Karpas-422 (cell line): ENCODE data around the gene DDIT3. TPM values are rescaled to one million over a fixed set of nuclear protein-coding genes. Genes with fewer than 3 reads are reported as not detected.
"Not testable (repeated sequence)": the region's sequence is repeated elsewhere in the genome, so short reads cannot be mapped to it uniquely, and the experiment has no call there.

Experiments used
- DNase-seq: peaks from one replicate; pipeline ENCODE4 v3.0.0-alpha.2; 2015
- H2AFZ ChIP-seq: fragments of 200-600 bp; sonication (generic); 2 replicates; pipeline ENCODE4 v1.6.1; 2014; ENCODE audit warnings: antibody characterized with exemption, low read length, mixed read lengths
- H3K27ac ChIP-seq: fragments of 200-600 bp; sonication (generic); 2 replicates; pipeline ENCODE4 v1.5.1; 2014; ENCODE audit warnings: mild to moderate bottlenecking, low read length, moderate library complexity
- H3K27me3 ChIP-seq: fragments of 200-600 bp; sonication (generic); 2 replicates; pipeline ENCODE4 v1.6.1; 2014; ENCODE audit warnings: low read length, mixed read lengths
- H3K36me3 ChIP-seq: fragments of 200-600 bp; sonication (generic); 2 replicates; pipeline ENCODE4 v1.6.1; 2014; ENCODE audit warnings: low read length, mixed read lengths; ENCODE audit not compliant: insufficient read depth
- H3K4me1 ChIP-seq: fragments of 200-600 bp; sonication (generic); 2 replicates; pipeline ENCODE4 v1.6.1; 2014; ENCODE audit warnings: mild to moderate bottlenecking, low read length, mixed read lengths
- H3K4me2 ChIP-seq: fragments of 200-600 bp; sonication (generic); 2 replicates; pipeline ENCODE4 v1.6.1; 2014; ENCODE audit warnings: low read length, low read depth, mild to moderate bottlenecking; ENCODE audit not compliant: poor library complexity, severe bottlenecking
- H3K4me3 ChIP-seq: fragments of 200-600 bp; sonication (generic); 2 replicates; pipeline ENCODE4 v1.5.1; 2014; ENCODE audit warnings: mild to moderate bottlenecking, antibody characterized with exemption, low read length, mixed read lengths
- H3K79me2 ChIP-seq: fragments of 200-600 bp; sonication (generic); 2 replicates; pipeline ENCODE4 v1.6.1; 2014; ENCODE audit warnings: mild to moderate bottlenecking, low read length, mixed read lengths
- H3K9ac ChIP-seq: fragments of 200-600 bp; sonication (generic); 2 replicates; pipeline ENCODE4 v1.6.0; 2014; ENCODE audit warnings: low read length
- H3K9me2 ChIP-seq: fragments of 200-600 bp; sonication (generic), shearing (Covaris generic); replicated peaks from 2 replicates; pipeline ENCODE4 v1.6.0; 2014; ENCODE audit warnings: mild to moderate bottlenecking, low read length, moderate library complexity; ENCODE audit not compliant: insufficient read depth
- H3K9me3 ChIP-seq: fragments of 300-700, 200-600 bp; sonication (generic); 2 replicates; pipeline ENCODE4 v1.6.1; 2014; ENCODE audit warnings: low read length, mixed read lengths
- H4K20me1 ChIP-seq: fragments of 200-600 bp; sonication (generic); 2 replicates; pipeline ENCODE4 v1.6.1; 2014; ENCODE audit warnings: mild to moderate bottlenecking, antibody characterized with exemption, low read length, low read depth; ENCODE audit not compliant: insufficient read depth
- total RNA-seq: library from RNA; depleted of rRNA; stranded (reverse); fragments of >200 nt; shearing (Covaris generic); gene quantifications from 2 replicates; pipeline ENCODE4 v1.2.3, GENCODE V29; 2014; ENCODE audit warnings: low replicate concordance

DDIT3 gene
- total RNA-seq, 1 experiment from 2014 or later = 54.3 TPM

DNA sequence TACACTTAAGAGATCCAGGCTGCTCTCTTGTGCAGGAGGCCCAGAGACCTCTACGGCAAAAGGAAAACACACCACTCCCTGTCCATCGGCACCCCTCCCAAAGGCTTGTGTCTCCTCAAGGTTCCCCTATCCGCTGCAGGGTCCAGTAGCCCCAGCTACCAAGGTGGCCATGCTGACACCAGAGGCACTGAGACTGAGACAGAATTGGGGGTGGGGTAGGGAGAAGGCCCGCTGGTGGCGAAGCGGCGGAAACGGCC lies 590 bp downstream of the DDIT3 start:
- no peak overlapping the region for H2AFZ ChIP-seq
- peak overlapping the region; percentile 81 for H3K27ac ChIP-seq
- H3K4me2 ChIP-seq = peak overlapping the region; percentile 69
- H3K4me1 ChIP-seq = peaks cover 45% of the 10 kb centered on the region
- peak overlapping the region; percentile 84 for H3K9ac ChIP-seq
- peaks cover 33% of the 10 kb centered on the region for H3K36me3 ChIP-seq
- peak; percentile 68 for DNase-seq
- peaks cover 39% of the 10 kb centered on the region; the same call in 1 of the 2 replicates for H4K20me1 ChIP-seq
- no peaks in the 10 kb centered on the region for H3K9me3 ChIP-seq
- no peaks in the 10 kb centered on the region for H3K27me3 ChIP-seq
- no peaks in the 10 kb centered on the region for H3K9me2 ChIP-seq
- peaks cover 49% of the 10 kb centered on the region for H3K79me2 ChIP-seq
- H3K4me3 ChIP-seq = peak overlapping the region; percentile 83

DNA sequence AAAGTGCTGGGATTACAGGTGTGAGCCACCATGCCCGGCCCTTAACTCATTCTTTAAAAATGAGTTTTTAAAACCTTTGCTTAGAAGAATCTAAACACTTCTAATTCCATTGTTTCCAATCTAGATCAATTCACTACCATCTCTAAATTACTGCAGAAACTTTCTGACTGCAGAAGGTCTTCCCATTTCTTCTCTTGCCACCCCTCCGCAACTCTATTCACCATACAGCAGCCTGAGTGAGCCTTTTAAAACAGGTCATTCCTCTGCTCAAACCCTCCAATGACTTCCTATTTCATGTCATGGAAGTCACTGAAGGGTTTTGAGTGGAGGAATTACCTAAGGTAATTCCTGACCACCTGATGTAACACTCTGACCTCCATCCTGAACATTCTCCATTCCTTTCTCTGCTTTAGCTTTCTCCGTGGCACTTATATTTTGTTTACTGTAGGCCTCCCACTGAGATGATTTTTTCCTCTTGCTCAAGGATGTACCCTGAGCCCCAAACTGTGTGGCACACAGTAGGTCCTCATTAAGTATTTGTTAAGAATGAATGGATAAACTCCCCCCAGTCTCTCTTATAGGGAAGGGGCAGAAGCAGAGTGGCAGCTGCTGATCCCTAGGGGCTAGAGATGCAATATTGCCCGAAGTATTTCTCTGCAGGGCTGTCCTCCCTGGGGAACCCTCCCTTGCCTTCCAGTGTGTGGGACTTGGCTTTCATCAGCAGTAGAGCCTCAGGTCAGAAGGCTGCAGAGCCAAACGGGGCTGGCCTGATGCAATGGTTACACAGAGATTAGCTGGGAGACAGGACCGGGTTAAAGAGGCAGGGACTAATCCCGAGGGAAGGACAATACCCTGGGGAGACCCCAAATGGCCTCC lies 1.2 kb downstream of the DDIT3 start:
- peaks cover 44% of the 10 kb centered on the region for H3K79me2 ChIP-seq
- no peaks in the 10 kb centered on the region for H3K27me3 ChIP-seq
- no peak overlapping the region for H2AFZ ChIP-seq
- H4K20me1 ChIP-seq = peaks cover 35% of the 10 kb centered on the region; the same call in 1 of the 2 replicates
- peak overlapping the region; percentile 69 for H3K4me2 ChIP-seq
- peak overlapping the region; percentile 83 for H3K4me3 ChIP-seq
- H3K4me1 ChIP-seq = peaks cover 40% of the 10 kb centered on the region
- no peaks in the 10 kb centered on the region for H3K9me2 ChIP-seq
- peak overlapping the region; percentile 84 for H3K9ac ChIP-seq
- H3K9me3 ChIP-seq = no peaks in the 10 kb centered on the region
- H3K27ac ChIP-seq = peak overlapping the region; percentile 81
- DNase-seq = peak; percentile 80
- peaks cover 38% of the 10 kb centered on the region for H3K36me3 ChIP-seq

DNA sequence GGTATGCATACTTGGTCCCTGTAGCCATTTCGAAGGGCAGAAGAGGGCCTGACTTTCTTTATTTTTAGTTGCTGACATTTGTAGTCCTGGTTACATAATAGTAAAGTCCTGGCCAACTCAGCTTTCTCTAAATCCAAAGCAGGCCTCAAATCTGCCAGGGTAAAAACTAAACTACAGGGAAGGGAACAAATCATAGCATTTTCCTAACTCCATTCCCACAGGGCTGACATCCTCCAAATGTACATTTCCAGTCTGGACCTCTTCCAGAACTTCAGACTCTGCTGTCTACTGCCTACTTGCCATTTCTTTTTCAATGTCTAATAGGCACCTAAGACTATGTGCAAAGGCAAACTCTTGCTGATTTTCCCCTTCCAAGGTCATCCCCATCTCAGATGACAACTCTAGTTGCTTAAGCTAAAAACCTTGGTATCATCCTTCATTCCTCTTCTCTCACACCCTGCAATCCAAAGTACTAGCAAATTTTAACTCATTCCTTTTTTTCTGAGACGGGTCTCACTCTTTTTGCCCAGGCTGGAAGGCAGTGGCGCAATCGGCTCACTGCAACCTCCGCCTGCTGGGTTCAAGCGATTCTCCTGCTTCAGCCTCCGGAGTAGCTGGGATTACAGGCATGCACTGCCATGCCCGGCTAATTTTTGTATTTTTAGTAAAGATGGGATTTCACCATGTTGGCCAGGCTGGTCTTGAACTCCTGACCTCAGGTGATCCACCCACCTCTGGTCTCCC lies 2.0 kb downstream of the DDIT3 start:
- Histone ChIP-seq H3K27me3 (no peaks in the 10 kb centered on the region), H2AFZ (no peak overlapping the region), H3K9me2 (no peaks in the 10 kb centered on the region), H3K9ac (peak overlapping the region; percentile 84; the same call in 1 of the 2 replicates), H3K9me3 (no peaks in the 10 kb centered on the region), H4K20me1 (peaks cover 30% of the 10 kb centered on the region; the same call in 1 of the 2 replicates), H3K36me3 (peaks cover 41% of the 10 kb centered on the region), H3K4me3 (peak overlapping the region; percentile 83), H3K4me2 (peak overlapping the region; percentile 69), H3K79me2 (peaks cover 36% of the 10 kb centered on the region), H3K4me1 (peaks cover 32% of the 10 kb centered on the region), H3K27ac (peak overlapping the region; percentile 81; the same call in 1 of the 2 replicates)
- no peak for DNase-seq

DNA sequence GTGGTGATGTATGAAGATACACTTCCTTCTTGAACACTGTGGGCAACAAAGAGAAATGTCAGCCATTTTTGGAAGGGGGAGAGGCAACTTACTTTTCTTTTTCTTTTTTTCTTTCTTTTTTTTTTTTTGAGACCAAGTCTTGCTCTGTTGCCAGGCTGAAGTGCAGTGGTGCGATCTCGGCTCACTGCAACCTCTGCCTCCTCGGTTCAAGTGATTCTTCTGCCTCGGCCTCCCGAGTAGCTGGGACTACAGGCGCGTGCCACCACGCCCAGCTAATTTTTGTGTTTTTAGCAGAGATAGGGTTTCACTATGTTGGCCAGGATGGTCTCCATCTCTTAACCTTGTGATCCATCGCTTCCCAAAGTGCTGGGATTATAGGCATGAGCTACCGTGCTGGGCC lies 2.6 kb downstream of the DDIT3 start:
- H4K20me1 ChIP-seq = peaks cover 28% of the 10 kb centered on the region; the same call in 1 of the 2 replicates
- H3K9ac ChIP-seq, H3K4me2 ChIP-seq, H3K4me3 ChIP-seq, H3K27ac ChIP-seq, DNase-seq, H3K9me2 ChIP-seq, H2AFZ ChIP-seq, H3K27me3 ChIP-seq, H3K9me3 ChIP-seq: not testable (repeated sequence)
- peaks cover 47% of the 10 kb centered on the region for H3K36me3 ChIP-seq
- peaks cover 30% of the 10 kb centered on the region for H3K4me1 ChIP-seq
- H3K79me2 ChIP-seq = peaks cover 32% of the 10 kb centered on the region

DNA sequence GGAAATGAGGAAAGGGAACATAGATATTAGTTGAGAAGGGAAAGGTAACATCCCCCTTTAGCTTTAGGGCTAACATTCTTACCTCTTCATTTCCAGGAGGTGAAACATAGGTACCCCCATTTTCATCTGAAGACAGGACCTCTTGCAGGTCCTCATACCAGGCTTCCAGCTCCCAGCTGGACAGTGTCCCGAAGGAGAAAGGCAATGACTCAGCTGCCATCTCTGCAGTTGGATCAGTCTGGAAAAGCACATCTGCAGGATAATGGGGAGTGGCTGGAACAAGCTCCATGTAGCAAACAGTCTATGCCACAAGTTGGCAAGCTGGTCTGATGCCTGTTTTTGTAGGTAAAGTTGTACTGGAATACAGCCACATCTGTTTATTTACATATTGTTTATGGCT lies 3.1 kb downstream of the DDIT3 start:
- Histone ChIP-seq H3K27me3 (no peaks in the 10 kb centered on the region), H2AFZ (no peak overlapping the region), H3K4me2 (no peak overlapping the region), H3K9me3 (no peaks in the 10 kb centered on the region), H4K20me1 (peaks cover 28% of the 10 kb centered on the region; the same call in 1 of the 2 replicates), H3K36me3 (peaks cover 52% of the 10 kb centered on the region), H3K9ac (no peak overlapping the region), H3K4me3 (no peak overlapping the region), H3K79me2 (peaks cover 32% of the 10 kb centered on the region), H3K9me2 (no peaks in the 10 kb centered on the region), H3K4me1 (peaks cover 28% of the 10 kb centered on the region), H3K27ac (no peak overlapping the region)
- DNase-seq = no peak

DNA sequence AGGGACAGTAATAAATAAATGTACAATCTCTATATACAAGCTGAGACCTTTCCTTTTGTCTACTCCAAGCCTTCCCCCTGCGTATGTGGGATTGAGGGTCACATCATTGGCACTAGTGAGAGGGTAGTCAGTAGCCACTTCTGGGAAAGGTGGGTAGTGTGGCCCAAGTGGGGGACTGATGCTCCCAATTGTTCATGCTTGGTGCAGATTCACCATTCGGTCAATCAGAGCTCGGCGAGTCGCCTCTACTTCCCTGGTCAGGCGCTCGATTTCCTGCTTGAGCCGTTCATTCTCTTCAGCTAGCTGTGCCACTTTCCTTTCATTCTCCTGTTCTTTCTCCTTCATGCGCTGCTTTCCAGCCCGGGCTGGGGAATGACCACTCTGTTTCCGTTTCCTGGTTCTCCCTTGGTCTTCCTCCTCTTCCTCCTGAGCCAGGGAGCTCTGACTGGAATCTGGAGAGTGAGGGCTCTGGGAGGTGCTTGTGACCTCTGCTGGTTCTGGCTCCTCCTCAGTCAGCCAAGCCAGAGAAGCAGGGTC lies 3.6 kb downstream of the DDIT3 start:
- H3K9me3 ChIP-seq = no peaks in the 10 kb centered on the region
- H3K79me2 ChIP-seq = peaks cover 32% of the 10 kb centered on the region
- no peak overlapping the region for H3K9ac ChIP-seq
- H2AFZ ChIP-seq = no peak overlapping the region
- H3K36me3 ChIP-seq = peaks cover 57% of the 10 kb centered on the region
- no peak overlapping the region for H3K4me2 ChIP-seq
- no peak overlapping the region for H3K4me3 ChIP-seq
- H3K27ac ChIP-seq = no peak overlapping the region
- H3K9me2 ChIP-seq = no peaks in the 10 kb centered on the region
- DNase-seq = no peak
- peaks cover 23% of the 10 kb centered on the region for H3K4me1 ChIP-seq
- H3K27me3 ChIP-seq = no peaks in the 10 kb centered on the region
- peaks cover 28% of the 10 kb centered on the region; the same call in 1 of the 2 replicates for H4K20me1 ChIP-seq

DNA sequence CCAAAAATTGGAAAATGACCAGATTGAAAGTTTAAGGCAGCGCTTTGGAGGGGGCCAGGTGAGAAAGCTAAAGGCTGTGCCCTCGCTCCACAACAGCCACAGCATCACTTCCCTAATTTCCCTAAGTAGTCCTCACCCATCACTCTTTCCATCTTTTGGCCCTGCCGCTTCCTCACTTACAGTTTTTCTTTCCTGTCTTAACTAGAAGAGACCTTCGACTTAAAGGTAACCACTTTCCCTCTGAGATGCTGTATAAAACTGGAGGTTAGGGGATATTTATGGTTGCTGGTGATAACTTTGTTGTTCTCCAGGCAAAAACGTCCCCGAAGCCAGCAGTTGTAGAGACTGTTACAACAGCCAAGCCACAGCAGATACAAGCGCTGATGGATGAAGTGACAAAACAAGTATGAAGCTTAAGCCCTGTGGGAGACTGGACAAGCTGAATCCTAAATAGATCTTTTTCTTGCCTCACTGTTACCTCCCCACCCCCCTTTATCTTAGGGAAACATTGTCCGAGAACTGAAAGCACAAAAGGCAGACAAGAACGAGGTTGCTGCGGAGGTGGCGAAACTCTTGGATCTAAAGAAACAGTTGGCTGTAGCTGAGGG lies 4.3 kb downstream of the DDIT3 start:
- no peaks in the 10 kb centered on the region for H3K9me2 ChIP-seq
- H3K4me3 ChIP-seq = no peak overlapping the region
- peaks cover 17% of the 10 kb centered on the region for H3K4me1 ChIP-seq
- H3K4me2 ChIP-seq = no peak overlapping the region
- DNase-seq = no peak
- no peak overlapping the region for H3K27ac ChIP-seq
- no peak overlapping the region for H3K9ac ChIP-seq
- peaks cover 32% of the 10 kb centered on the region for H3K79me2 ChIP-seq
- H2AFZ ChIP-seq = no peak overlapping the region
- no peaks in the 10 kb centered on the region for H3K9me3 ChIP-seq
- H3K36me3 ChIP-seq = peaks cover 59% of the 10 kb centered on the region
- H3K27me3 ChIP-seq = no peaks in the 10 kb centered on the region
- H4K20me1 ChIP-seq = peaks cover 28% of the 10 kb centered on the region; the same call in 1 of the 2 replicates
